K562 (cell line): ENCODE measurements around the gene ALG9. TPM values are rescaled to one million over a fixed set of nuclear protein-coding genes. Genes with fewer than 3 reads are reported as not detected.

ENCODE experiments used
- ARID2 ChIP-seq: fragments of 450-650 bp; IDR thresholded peaks from 2 replicates; pipeline ENCODE4 v1.6.1; 2017; ENCODE audit warnings: antibody characterized with exemption, mild to moderate bottlenecking
- ETS2 ChIP-seq: IDR thresholded peaks from 2 replicates; pipeline ENCODE4 v1.6.1; 2016; ENCODE audit warnings: borderline replicate concordance, missing genetic modification characterization, mild to moderate bottlenecking, moderate library complexity, missing compliant biosample characterization; ENCODE audit not compliant: poor library complexity, severe bottlenecking
- HMG20B ChIP-seq: fragments of 250-450 bp; sonication (Bioruptor Pico); IDR thresholded peaks from 2 replicates; pipeline ENCODE4 v1.5.0; 2021; ENCODE audit warnings: mild to moderate bottlenecking
- NFATC3 ChIP-seq: fragments of 450-650 bp; IDR thresholded peaks from 2 replicates; pipeline ENCODE4 v1.6.1; 2017; ENCODE audit warnings: mild to moderate bottlenecking
- RBFOX2 ChIP-seq: fragments of 200-400 bp; formaldehyde crosslinking; IDR thresholded peaks from 2 replicates; pipeline ENCODE4 v1.6.1; 2017; ENCODE audit warnings: low read depth, mild to moderate bottlenecking, low read length, moderate library complexity
- ZNF445 ChIP-seq: fragments of 250-450 bp; sonication (Bioruptor Pico); IDR thresholded peaks from 2 replicates; pipeline ENCODE4 v1.4.0; 2020; ENCODE audit warnings: low read depth, mild to moderate bottlenecking, moderate library complexity
- ZNF780A ChIP-seq: fragments of 250-450 bp; sonication (Bioruptor Pico); IDR thresholded peaks from 2 replicates; pipeline ENCODE4 v1.5.0; 2021; ENCODE audit warnings: mild to moderate bottlenecking
- polyA plus RNA-seq, 8 experiments: library from polyadenylated mRNA; depleted of rRNA in 4 of 8; stranded (reverse) in 5 of 8; unstranded in 3 of 8; fragments of >200 nt; fragmentation: Nextera tagmentation in 2 of 8; fragmentation: Illumina TruSeq in 1 of 8; extraction: Ambion mirVana in 2 of 8; extraction: Trizol in 1 of 8; gene quantifications; 2 replicates each; pipeline versions ENCODE4 v1.2.1 to v1.2.3, GENCODE V29; 2011 to 2014; ENCODE audit warnings: inconsistent platforms in 1 of 8, missing spikeins in 1 of 8
- total RNA-seq, 7 experiments: library from RNA; depleted of rRNA in 6 of 7; stranded (reverse); fragments of >200 nt in 6 of 7; fragmentation: Illumina TruSeq in 2 of 7; extraction: Trizol in 2 of 7; gene quantifications; 2 replicates each; pipeline versions ENCODE4 v1.2.1 to v1.2.3, GENCODE V29; 2011 to 2021; ENCODE audit warnings: low replicate concordance in 1 of 7
- TF ChIP-seq, protein P1 (sequence below): IDR thresholded peaks from 2 replicates; pipeline ENCODE4 v1.6.1; 2012; ENCODE audit warnings: low read depth, low read length, improper control_type of control experiment, borderline replicate concordance
- TF ChIP-seq, protein P2 (sequence below), 3 experiments: fragments of 200-800 bp in 1 of 3; fragments of 250-450 bp in 1 of 3; fragments of 450-650 bp in 1 of 3; sonication (Bioruptor Pico) in 1 of 3; sonication (Bioruptor generic) in 1 of 3; formaldehyde crosslinking in 1 of 3; IDR thresholded peaks; 2 replicates each; pipeline versions ENCODE4 v1.6.1 to v1.8.0; 2016 to 2022; ENCODE audit warnings: mild to moderate bottlenecking in 2 of 3, missing genetic modification characterization in 2 of 3, missing compliant biosample characterization in 1 of 3, moderate library complexity in 1 of 3
- TF ChIP-seq, protein P3 (sequence below), 2 experiments: fragments of 450-650 bp; IDR thresholded peaks; 2 replicates each; pipeline ENCODE4 v1.6.1; 2016
- TF ChIP-seq, protein P4 (sequence below), 2 experiments: fragments of 450-650 bp; formaldehyde crosslinking in 1 of 2; IDR thresholded peaks; 2 replicates each; pipeline versions ENCODE4 v1.4.0 to v1.6.1; 2014 to 2020; ENCODE audit warnings: mild to moderate bottlenecking in 2 of 2, borderline replicate concordance in 1 of 2, low read depth in 1 of 2

The ALG9 gene
- total and polyA plus RNA-seq, 9 of the 15 experiments (the other 6 are each of a cell fraction or from before 2014, with no cell fraction given), result 11.5 to 40.5 (median 24.9) TPM

DNA sequence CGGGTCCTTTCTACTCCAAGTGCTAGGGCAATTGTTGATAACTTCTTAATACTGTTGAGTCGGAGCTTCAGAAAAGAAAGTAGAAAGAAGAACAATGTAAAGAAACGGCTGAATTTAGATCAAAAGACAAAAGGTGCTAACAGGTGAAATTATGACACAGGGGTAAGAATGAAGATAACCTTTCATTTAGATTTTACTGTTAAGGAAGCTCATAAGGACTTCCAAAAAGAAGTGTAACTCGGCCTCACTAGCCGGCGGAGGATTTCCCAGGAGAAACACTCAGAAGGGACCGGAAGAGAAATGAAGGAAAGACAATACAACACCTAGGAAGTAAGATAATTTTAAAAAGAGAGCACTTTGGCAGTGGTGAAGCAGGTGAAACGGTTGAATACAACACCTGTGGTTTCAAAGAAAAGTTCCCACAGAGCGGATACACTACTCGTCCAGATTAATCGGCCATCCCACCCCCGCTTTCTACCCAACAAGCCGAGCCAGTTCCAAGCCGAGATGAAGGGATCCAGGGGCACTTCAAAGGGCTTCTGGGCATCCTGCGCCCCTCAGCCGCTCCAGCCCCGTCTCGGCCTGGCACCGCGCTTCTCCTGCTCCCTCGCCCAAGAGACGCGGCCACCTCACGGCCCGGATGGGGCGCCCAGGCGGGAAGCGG, 105.9 kb downstream of the ALG9 start (continued):
- TF ChIP-seq ETS2 (tag), result no peak
- TF ChIP-seq, protein P1, sequence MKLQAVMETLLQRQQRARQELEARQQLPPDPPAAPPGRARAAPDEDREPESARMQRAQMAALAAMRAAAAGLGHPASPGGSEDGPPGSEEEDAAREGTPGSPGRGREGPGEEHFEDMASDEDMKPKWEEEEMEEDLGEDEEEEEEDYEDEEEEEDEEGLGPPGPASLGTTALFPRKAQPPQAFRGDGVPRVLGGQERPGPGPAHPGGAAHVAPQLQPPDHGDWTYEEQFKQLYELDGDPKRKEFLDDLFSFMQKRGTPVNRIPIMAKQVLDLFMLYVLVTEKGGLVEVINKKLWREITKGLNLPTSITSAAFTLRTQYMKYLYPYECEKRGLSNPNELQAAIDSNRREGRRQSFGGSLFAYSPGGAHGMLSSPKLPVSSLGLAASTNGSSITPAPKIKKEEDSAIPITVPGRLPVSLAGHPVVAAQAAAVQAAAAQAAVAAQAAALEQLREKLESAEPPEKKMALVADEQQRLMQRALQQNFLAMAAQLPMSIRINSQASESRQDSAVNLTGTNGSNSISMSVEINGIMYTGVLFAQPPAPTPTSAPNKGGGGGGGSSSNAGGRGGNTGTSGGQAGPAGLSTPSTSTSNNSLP, result no peak
- no peak for TF ChIP-seq HMG20B
- no peak for TF ChIP-seq ARID2
- TF ChIP-seq ZNF780A (CRISPR knock-in tag), result no peak
- TF ChIP-seq, protein P2, sequence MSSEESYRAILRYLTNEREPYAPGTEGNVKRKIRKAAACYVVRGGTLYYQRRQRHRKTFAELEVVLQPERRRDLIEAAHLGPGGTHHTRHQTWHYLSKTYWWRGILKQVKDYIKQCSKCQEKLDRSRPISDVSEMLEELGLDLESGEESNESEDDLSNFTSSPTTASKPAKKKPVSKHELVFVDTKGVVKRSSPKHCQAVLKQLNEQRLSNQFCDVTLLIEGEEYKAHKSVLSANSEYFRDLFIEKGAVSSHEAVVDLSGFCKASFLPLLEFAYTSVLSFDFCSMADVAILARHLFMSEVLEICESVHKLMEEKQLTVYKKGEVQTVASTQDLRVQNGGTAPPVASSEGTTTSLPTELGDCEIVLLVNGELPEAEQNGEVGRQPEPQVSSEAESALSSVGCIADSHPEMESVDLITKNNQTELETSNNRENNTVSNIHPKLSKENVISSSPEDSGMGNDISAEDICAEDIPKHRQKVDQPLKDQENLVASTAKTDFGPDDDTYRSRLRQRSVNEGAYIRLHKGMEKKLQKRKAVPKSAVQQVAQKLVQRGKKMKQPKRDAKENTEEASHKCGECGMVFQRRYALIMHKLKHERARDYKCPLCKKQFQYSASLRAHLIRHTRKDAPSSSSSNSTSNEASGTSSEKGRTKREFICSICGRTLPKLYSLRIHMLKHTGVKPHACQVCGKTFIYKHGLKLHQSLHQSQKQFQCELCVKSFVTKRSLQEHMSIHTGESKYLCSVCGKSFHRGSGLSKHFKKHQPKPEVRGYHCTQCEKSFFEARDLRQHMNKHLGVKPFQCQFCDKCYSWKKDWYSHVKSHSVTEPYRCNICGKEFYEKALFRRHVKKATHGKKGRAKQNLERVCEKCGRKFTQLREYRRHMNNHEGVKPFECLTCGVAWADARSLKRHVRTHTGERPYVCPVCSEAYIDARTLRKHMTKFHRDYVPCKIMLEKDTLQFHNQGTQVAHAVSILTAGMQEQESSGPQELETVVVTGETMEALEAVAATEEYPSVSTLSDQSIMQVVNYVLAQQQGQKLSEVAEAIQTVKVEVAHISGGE (CRISPR knock-in tag; IDR thresholded peaks at IDR 0.05), result no peak
- TF ChIP-seq, protein P3, sequence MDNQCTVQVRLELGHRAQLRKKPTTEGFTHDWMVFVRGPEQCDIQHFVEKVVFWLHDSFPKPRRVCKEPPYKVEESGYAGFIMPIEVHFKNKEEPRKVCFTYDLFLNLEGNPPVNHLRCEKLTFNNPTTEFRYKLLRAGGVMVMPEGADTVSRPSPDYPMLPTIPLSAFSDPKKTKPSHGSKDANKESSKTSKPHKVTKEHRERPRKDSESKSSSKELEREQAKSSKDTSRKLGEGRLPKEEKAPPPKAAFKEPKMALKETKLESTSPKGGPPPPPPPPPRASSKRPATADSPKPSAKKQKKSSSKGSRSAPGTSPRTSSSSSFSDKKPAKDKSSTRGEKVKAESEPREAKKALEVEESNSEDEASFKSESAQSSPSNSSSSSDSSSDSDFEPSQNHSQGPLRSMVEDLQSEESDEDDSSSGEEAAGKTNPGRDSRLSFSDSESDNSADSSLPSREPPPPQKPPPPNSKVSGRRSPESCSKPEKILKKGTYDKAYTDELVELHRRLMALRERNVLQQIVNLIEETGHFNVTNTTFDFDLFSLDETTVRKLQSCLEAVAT (IDR thresholded peaks at IDR 0.05), result no peak
- TF ChIP-seq ZNF445 (CRISPR knock-in tag), result no peak
- TF ChIP-seq, protein P4, sequence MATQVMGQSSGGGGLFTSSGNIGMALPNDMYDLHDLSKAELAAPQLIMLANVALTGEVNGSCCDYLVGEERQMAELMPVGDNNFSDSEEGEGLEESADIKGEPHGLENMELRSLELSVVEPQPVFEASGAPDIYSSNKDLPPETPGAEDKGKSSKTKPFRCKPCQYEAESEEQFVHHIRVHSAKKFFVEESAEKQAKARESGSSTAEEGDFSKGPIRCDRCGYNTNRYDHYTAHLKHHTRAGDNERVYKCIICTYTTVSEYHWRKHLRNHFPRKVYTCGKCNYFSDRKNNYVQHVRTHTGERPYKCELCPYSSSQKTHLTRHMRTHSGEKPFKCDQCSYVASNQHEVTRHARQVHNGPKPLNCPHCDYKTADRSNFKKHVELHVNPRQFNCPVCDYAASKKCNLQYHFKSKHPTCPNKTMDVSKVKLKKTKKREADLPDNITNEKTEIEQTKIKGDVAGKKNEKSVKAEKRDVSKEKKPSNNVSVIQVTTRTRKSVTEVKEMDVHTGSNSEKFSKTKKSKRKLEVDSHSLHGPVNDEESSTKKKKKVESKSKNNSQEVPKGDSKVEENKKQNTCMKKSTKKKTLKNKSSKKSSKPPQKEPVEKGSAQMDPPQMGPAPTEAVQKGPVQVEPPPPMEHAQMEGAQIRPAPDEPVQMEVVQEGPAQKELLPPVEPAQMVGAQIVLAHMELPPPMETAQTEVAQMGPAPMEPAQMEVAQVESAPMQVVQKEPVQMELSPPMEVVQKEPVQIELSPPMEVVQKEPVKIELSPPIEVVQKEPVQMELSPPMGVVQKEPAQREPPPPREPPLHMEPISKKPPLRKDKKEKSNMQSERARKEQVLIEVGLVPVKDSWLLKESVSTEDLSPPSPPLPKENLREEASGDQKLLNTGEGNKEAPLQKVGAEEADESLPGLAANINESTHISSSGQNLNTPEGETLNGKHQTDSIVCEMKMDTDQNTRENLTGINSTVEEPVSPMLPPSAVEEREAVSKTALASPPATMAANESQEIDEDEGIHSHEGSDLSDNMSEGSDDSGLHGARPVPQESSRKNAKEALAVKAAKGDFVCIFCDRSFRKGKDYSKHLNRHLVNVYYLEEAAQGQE (IDR thresholded peaks at IDR 0.05; ENCODE audit: borderline replicate concordance), result no peak
- TF ChIP-seq, protein P4 (CRISPR knock-in tag; IDR thresholded peaks at IDR 0.05; ENCODE audit: low read depth), result no peak
- no peak for TF ChIP-seq RBFOX2
- no peak for TF ChIP-seq NFATC3
